Measurements from ENCODE around the gene PTPRB.

Gene PTPRB

DNA sequence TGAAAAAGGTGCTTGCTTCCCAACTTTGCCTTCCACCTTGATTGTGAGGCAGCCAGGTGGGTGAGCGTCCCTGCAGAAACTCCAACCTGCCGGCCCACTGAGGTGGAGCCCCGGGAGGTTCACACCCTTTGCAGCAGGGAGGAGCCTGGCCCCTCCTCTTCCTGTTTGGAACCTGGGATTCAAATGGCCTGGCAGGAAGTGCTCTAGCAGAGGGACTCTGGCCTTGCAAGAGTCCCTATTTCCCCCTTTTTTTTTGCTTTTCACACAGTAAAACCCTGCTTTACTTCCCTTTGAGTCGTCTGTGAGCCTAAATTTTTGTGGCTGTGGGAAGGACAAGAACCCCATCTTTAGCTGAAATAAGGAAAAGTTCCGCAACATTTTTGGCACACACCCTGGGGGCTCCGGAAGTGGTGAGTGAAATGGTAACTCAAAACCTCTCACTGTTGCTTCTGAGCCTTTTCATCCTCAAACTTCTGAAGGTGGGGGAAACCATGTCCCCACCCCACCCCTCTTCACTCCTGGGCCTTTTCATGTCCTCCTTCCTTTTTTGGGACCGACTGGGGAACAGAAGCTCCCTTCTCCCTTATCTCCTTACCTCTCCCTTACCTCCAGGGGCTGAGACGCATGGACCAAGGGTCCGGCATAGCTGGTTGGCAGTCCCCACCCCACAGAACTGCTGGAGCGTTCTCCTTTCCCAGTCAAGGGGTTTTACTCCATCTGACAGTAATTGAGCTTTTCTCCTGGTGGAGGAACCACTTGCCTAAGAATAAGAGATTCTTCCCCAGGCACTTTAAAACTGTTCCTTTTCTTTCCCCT is 169.1 kb downstream of the PTPRB start:
- DNase-seq (ENCODE audit: insufficient read length, low spot score) (no peak), FAIRE-seq (no peak)

DNA sequence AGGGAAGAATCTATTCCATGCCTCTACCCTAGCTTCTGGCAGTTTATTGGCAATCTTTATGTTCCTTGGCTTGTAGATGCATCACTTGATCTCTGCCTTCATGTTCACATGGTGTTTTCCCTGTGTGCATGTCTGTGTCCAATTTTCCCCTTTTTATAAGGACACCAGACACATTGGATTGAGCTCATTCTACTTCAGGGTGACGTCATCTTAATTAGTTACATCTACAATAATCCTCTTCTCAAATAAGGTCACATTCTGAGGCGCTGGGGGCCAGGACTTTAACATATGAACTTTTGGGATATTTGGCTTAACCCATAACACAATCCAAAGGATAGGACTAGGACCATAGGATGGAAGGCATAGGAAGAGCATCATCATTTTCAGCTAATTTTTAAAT is 169.8 kb downstream of the PTPRB start:
- DNase-seq (ENCODE audit: insufficient read length, low spot score) (no peak), FAIRE-seq (no peak)

DNA sequence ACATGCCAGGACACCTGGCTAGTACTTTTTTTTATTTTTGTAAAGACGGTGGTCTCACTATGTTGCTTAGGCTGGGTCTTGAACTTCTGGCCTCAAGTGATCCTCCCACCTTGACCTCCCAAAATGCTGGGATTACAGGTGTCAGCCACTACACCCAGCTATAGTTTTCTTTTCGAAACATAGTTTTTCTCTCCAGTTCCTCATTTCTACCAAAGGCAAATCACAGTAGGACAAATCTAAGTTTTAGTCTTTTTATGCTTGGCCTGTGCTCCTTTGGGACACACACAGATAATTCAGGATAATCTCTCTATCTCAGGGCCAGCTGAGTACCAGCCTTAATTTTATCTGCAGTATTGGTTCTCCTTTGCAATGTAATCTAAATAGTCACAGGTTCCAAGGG is 170.5 kb downstream of the PTPRB start:
- FAIRE-seq = no peak
- DNase-seq (ENCODE audit: insufficient read length, low spot score) = no peak

Measured in HTR-8/SVneo (cell line).